Brain pericyte (primary cell): ENCODE data around the gene TMA7.
"Not testable (repeated sequence)": the region's sequence is repeated elsewhere in the genome, so short reads cannot be mapped to it uniquely, and the experiment has no call there.

Source experiments
- DNase-seq: peaks from one replicate; pipeline ENCODE4 v3.0.0-alpha.2; 2012; ENCODE audit warnings: low read depth, low spot score

The TMA7 gene

DNA sequence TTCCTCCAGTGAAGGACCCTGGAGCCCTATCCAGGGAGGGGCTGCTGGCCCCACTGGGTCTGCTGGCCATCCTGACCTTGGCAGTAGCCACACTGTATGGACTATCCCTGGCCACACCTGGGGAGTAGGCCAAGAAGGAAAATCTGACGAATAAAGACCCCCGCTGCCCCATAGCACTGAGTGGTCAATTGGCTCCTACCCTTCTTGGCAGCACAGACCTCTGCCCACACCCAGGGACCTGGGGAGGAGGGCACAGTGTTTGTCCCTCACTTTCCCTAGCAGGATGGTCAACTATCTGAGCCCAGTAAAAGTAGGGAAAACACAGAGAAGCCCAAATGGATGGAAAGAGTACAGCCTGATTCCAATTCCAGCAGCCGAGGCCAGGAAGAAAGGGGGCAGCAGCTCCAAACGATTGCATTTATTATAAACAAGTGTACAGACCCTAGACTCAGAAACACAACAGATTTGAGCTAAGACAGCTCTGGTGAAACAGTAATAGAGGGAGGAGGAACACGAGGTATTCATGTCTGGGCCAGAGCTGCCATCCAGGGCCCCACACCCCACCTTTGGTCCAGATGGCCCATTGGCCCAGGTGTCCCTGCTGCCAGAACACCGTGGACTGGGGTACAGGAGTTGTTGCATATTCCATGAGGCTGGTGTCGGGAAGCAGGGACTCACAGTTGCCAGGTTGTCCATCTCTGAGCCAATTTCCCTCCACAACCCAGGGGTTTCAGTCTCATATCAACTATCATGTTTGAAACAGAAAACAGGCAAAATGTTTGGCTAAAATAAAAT is 27.6 kb downstream of the TMA7 start:
- no peak for DNase-seq

GRCh38 chr3:48468329-48468731 is 28.3 kb downstream of the TMA7 start:
- DNase-seq = no peak

GRCh38 chr3:48469046-48469915 is 29.2 kb downstream of the TMA7 start:
- DNase-seq = no peak

- DNase-seq = no peak
Measured at GRCh38 chr3:48470286-48470685, 30.2 kb downstream of the TMA7 start.

DNA sequence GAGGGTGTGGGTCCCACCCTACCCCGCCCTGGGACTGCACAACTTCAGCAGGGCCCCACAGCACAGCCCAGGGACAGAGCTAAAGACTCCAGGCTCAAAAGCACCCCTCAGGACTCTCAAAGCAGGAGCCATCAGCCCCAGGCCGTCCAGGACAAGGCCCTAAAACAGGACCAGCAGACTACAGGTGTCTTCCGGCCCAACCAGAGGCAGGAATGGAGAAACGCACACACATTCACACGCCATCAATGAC is 32.5 kb downstream of the TMA7 start:
- no peak for DNase-seq

DNA sequence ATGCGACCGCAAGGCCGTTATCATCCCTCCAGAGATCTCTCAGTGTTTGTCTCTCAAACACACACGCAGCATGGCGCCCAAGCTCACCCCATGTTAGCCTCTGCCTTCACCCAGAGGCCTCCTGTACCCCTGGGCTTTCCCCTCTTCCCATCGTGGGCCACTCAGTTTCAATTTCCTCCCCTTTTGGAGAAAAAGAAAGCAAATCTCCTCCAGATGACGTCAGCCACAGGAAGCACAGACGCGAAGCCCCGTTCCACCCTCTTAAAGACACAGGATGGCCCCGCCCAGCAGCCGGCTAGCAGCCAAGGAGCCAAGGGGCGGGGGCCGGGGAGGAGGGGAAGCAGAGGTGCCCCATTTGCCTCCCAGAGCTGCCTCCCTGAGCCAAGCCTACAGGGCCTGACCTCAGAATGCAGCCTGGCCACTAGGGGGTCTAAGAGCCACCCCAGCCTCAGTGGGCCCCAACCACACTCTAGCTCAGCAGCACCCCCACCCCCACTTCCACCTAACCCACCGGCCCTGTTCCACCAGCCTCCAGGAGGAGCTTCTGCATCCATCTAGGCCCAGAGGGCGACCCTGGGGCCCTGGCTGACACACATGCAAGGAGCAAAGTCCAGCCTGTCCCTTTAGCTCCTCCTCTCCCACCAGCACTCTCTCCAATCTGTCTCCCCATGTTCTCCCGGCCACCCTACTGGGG is 33.0 kb downstream of the TMA7 start:
- no peak for DNase-seq

GRCh38 chr3:48473617-48473952 is 33.5 kb downstream of the TMA7 start:
- no peak for DNase-seq

- not testable (repeated sequence) for DNase-seq
Measured at GRCh38 chr3:48474031-48474430, 34.0 kb downstream of the TMA7 start.

GRCh38 chr3:48474619-48475018 is 34.6 kb downstream of the TMA7 start:
- no peak for DNase-seq

- no peak for DNase-seq
Measured at GRCh38 chr3:48475188-48475587, 35.1 kb downstream of the TMA7 start.

GRCh38 chr3:48476426-48477053 is 36.5 kb downstream of the TMA7 start:
- no peak for DNase-seq

DNA sequence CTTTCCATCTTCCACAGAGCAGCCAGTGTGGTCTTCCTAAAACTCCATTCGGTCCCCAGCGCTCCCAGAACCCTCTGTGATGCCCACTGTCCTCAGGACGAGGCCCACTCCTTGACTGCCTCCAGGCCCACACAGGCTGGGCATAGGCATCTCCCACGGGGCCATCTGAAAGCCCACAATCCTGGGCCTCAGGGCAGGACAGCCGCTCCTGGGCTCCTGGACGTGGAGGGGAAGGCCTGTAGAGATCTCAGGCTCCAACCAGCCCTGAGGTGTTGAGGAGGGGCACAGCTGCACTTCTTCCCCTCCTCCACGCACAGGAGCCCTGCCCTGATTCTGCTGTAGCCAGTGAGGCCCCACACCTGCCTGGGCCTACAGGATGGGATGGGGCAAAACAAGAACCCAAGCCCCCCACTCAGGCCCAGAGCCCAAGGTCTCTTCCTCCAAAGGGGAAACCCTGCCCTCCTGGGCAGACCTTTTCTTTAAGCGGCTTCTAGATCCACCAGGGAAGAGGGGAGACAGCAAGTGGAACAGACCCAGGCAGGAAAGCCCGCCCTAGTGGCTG is 38.0 kb downstream of the TMA7 start:
- no peak for DNase-seq

- DNase-seq = no peak
Measured at GRCh38 chr3:48478626-48479555, 38.8 kb downstream of the TMA7 start.

- DNase-seq = not testable (repeated sequence)
Measured at GRCh38 chr3:48480891-48481290, 40.8 kb downstream of the TMA7 start.

- DNase-seq = not testable (repeated sequence)
Measured at GRCh38 chr3:48482822-48483221, 42.8 kb downstream of the TMA7 start.

GRCh38 chr3:48486952-48487351 is 46.9 kb downstream of the TMA7 start:
- no peak for DNase-seq

- no peak for DNase-seq
Measured at GRCh38 chr3:48492461-48493202, 52.6 kb downstream of the TMA7 start.

GRCh38 chr3:48493203-48493501 is 53.1 kb downstream of the TMA7 start:
- DNase-seq = no peak
